ENCODE results near the gene STX1B.

- TF ChIP-seq, protein P1, sequence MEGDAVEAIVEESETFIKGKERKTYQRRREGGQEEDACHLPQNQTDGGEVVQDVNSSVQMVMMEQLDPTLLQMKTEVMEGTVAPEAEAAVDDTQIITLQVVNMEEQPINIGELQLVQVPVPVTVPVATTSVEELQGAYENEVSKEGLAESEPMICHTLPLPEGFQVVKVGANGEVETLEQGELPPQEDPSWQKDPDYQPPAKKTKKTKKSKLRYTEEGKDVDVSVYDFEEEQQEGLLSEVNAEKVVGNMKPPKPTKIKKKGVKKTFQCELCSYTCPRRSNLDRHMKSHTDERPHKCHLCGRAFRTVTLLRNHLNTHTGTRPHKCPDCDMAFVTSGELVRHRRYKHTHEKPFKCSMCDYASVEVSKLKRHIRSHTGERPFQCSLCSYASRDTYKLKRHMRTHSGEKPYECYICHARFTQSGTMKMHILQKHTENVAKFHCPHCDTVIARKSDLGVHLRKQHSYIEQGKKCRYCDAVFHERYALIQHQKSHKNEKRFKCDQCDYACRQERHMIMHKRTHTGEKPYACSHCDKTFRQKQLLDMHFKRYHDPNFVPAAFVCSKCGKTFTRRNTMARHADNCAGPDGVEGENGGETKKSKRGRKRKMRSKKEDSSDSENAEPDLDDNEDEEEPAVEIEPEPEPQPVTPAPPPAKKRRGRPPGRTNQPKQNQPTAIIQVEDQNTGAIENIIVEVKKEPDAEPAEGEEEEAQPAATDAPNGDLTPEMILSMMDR (IDR thresholded peaks at IDR 0.05), result peak; percentile 58
- TF ChIP-seq ZFX (IDR thresholded peaks at IDR 0.05; ENCODE audit: borderline replicate concordance), result no peak
Measured at GRCh38 chr16:30956601-30957455, 53.6 kb downstream of the STX1B start.
